HepG2 (cell line): ENCODE results near the gene BMP2K. TPM values are rescaled to one million over a fixed set of nuclear protein-coding genes. Genes with fewer than 3 reads are reported as not detected.

Experiments used
- ATAC-seq: fragments of 200-7000 bp; cut with Tn5 transposase; 3 replicates; pipeline ENCODE4 v1.9.1; 2020; ENCODE audit warnings: mild to moderate bottlenecking, moderate library complexity
- BruUV-seq: library from RNA; stranded (reverse); fragments of 400-500 nt; replicated peaks from 2 replicates; lab custom pipeline; 2021; lab: Mats Ljungman, UMichigan
- CTCF ChIA-PET: fragments of 300-600 bp; formaldehyde crosslinking; extraction: SDS; loops from one replicate; lab custom pipeline; 2021; ENCODE audit warnings: low total read pairs, inconsistent platforms, low intra/inter-chr PET ratio; lab: Yijun Ruan, JAX
- POLR2A ChIA-PET: fragments of 350-600 bp; sonication (Branson Sonifier 250); formaldehyde crosslinking; loops from one replicate; lab custom pipeline; 2020; ENCODE audit warnings: antibody characterized with exemption, inconsistent platforms; lab: Yijun Ruan, JAX
- DNase-seq: peaks from one replicate; pipeline ENCODE4 v3.0.0-alpha.2; 2015; ENCODE audit warnings: low spot score
- FAIRE-seq: peaks from 3 replicates; lab custom pipeline; 2011; peaks lifted over from hg19 to GRCh38; lab: Jason Lieb, UNC
- H2AFZ ChIP-seq: one replicate; pipeline ENCODE4 v1.6.1; 2011; ENCODE audit warnings: low read length, inconsistent platforms
- H3K27ac ChIP-seq: fragments of 300-600 bp; 3 replicates; pipeline ENCODE4 v1.8.0; 2011; ENCODE audit warnings: mixed run types, mild to moderate bottlenecking, mixed read lengths, low read length, inconsistent platforms; ENCODE audit not compliant: insufficient read depth; ENCODE audit errors: extremely low read length
- H3K27me3 ChIP-seq, 2 experiments: fragments of 200-600 bp in 1 of 2; 2 replicates in 1 of 2; 3 replicates in 1 of 2; pipeline versions ENCODE4 v1.6.0 to v1.8.0; 2011; ENCODE audit warnings: low read length in 2 of 2, mild to moderate bottlenecking in 2 of 2, moderate library complexity in 2 of 2, inconsistent platforms in 1 of 2; ENCODE audit not compliant: insufficient read depth in 2 of 2, control insufficient read depth in 1 of 2
- H3K36me3 ChIP-seq, 2 experiments: fragments of 200-600 bp in 1 of 2; replicated peaks in 1 of 2; 2 replicates in 1 of 2; 3 replicates in 1 of 2; pipeline versions ENCODE4 v1.5.1 to v1.8.0; 2011; ENCODE audit warnings: low read length in 2 of 2, inconsistent platforms in 1 of 2; ENCODE audit not compliant: insufficient read depth in 2 of 2, control insufficient read depth in 1 of 2
- H3K4me1 ChIP-seq: 2 replicates; pipeline ENCODE4 v1.5.1; 2012; ENCODE audit warnings: low read length, inconsistent platforms; ENCODE audit not compliant: insufficient read depth
- H3K4me2 ChIP-seq: 2 replicates; pipeline ENCODE4 v1.6.0; 2011; ENCODE audit warnings: low read depth, low read length, inconsistent platforms
- H3K4me3 ChIP-seq, 3 experiments: fragments of 200-600 bp in 1 of 3; sonication (generic), shearing (Covaris generic) in 1 of 3; replicated peaks in 1 of 3; 2 replicates each; pipeline ENCODE4 v1.5.1; 2011 to 2016; ENCODE audit warnings: low read length in 3 of 3, inconsistent platforms in 2 of 3, low read depth in 2 of 3, mild to moderate bottlenecking in 2 of 3, control low read depth in 1 of 3, mixed read lengths in 1 of 3; ENCODE audit not compliant: insufficient read depth in 1 of 3
- H3K79me2 ChIP-seq: one replicate; pipeline ENCODE4 v1.6.1; 2011; ENCODE audit warnings: low read length, inconsistent platforms; ENCODE audit not compliant: insufficient read depth
- H3K9ac ChIP-seq: 2 replicates; pipeline ENCODE4 v1.6.0; 2011; ENCODE audit warnings: mild to moderate bottlenecking, low read depth, low read length, inconsistent platforms; ENCODE audit not compliant: insufficient read depth
- H3K9me3 ChIP-seq: 2 replicates; pipeline ENCODE4 v1.5.1; 2012; ENCODE audit warnings: mild to moderate bottlenecking, low read length
- H4K20me1 ChIP-seq: 2 replicates; pipeline ENCODE4 v1.6.0; 2011; ENCODE audit warnings: inconsistent platforms, mild to moderate bottlenecking, low read length, moderate library complexity; ENCODE audit not compliant: insufficient read depth
- AFF4 ChIP-seq: sonication (generic); formaldehyde crosslinking; IDR thresholded peaks from 2 replicates; pipeline ENCODE4 v1.4.0; 2020; ENCODE audit warnings: missing genetic modification reagents
- ZNF33A ChIP-seq: sonication (generic); formaldehyde crosslinking; IDR thresholded peaks from 2 replicates; pipeline ENCODE4 v1.5.1; 2020; ENCODE audit warnings: missing genetic modification reagents, mild to moderate bottlenecking, moderate library complexity, borderline replicate concordance
- ZNF720 ChIP-seq: sonication (generic); formaldehyde crosslinking; IDR thresholded peaks from 2 replicates; pipeline ENCODE4 v1.4.0; 2020; ENCODE audit warnings: missing genetic modification reagents
- WGBS: methylation state at CpG from one replicate; pipeline ENCODE4 v1.1.6; 2017; ENCODE audit warnings: low lambda C conversion rate; 5-methylcytosine and 5-hydroxymethylcytosine counted together
- in situ Hi-C: cut with HindIII; loops from 2 replicates; pipeline ENCODE4 v1.10.0; 2017; ENCODE audit warnings: low pct_unique_long_range_greater_than_20kb; ENCODE audit not compliant: extremely low pct_ligation_motif_present
- intact Hi-C: fragments of 100-400 bp; cut with micrococcal nuclease; formaldehyde crosslinking; loops from one replicate; pipeline ENCODE4 v1.10.0; 2022; ENCODE audit not compliant: unreplicated experiment
- polyA plus RNA-seq, 8 experiments: library from polyadenylated mRNA; depleted of rRNA in 3 of 8; stranded (reverse) in 7 of 8; unstranded in 1 of 8; fragments of >200 nt; fragmentation: Illumina TruSeq in 4 of 8; extraction: Trizol in 4 of 8; gene quantifications; 2 replicates each; pipeline versions ENCODE4 v1.2.1 to v1.2.3, GENCODE V29; 2011 to 2016; ENCODE audit warnings: low read depth in 4 of 8, missing spikeins in 1 of 8, mixed read lengths in 1 of 8; ENCODE audit not compliant: insufficient read depth in 1 of 8
- total RNA-seq, 5 experiments: library from RNA; depleted of rRNA; stranded (reverse); fragments of >200 nt; fragmentation: Illumina TruSeq; extraction: Trizol; gene quantifications; 2 replicates each; pipeline ENCODE4 v1.2.3, GENCODE V29; 2016; ENCODE audit warnings: low read depth in 1 of 5

BMP2K gene
- total and polyA plus RNA-seq, 2 of the 13 experiments (the other 11 are each of a cell fraction or from before 2014, with no cell fraction given): 8.6 to 15.2 TPM

- DNase-seq (no peak), ATAC-seq (no peak), FAIRE-seq (no peak)
- CTCF ChIA-PET: no interaction called here
- no peaks in the 10 kb centered on the region for H3K36me3 ChIP-seq
- no TSS peak for BruUV-seq
- no peaks in the 10 kb centered on the region for H3K9me3 ChIP-seq
- H3K4me1 ChIP-seq: peaks cover 7% of the 10 kb centered on the region; the same call in 1 of the 2 replicates
- 95% methylated on average over 5 of the region's 5 CpGs for WGBS
- H3K9ac ChIP-seq: no peak overlapping the region
- H3K4me3 ChIP-seq: no peak overlapping the region
- H3K79me2 ChIP-seq: peaks cover 5% of the 10 kb centered on the region
- in situ Hi-C loops: no loop called here
- H4K20me1 ChIP-seq: no peaks in the 10 kb centered on the region
- H2AFZ ChIP-seq: no peak overlapping the region
- TF ChIP-seq AFF4 (CRISPR knock-in tag): no peak
- no peak for TF ChIP-seq ZNF720 (CRISPR knock-in tag)
- TF ChIP-seq ZNF33A (CRISPR knock-in tag): no peak
- H3K27ac ChIP-seq: no peak overlapping the region
- POLR2A ChIA-PET: no interaction called here
- intact Hi-C loops: no loop called here
- H3K27me3 ChIP-seq: no peaks in the 10 kb centered on the region
- no peak overlapping the region for H3K4me2 ChIP-seq
Observed at GRCh38 chr4:78799551-78800495, 23.7 kb downstream of the BMP2K start.
